ENCODE data around the gene LATS2. TPM values are rescaled to one million over a fixed set of nuclear protein-coding genes. Genes with fewer than 3 reads are reported as not detected.

LATS2 gene
- total RNA-seq, 1 donor from 2014 or later = 22.5 TPM

DNA sequence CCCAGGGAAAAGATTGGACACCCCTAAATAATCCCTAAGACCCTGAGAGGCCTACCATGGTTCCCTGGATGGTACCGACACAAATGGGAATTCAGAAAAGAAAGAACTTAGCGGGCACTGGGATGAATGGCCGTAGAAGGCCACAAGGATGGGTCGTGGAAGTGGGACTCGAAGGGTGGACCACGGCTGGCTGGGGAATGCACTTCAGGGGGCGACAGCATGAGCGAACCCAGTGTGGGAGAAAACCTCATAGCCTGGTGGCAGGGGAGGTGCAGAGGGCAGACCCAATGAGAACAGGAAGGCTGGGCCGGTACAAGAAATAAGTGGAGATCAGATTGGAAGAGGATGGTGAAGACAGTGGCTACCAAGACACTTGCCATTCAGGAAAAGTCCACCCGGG is 28.7 kb downstream of the LATS2 start:
- intact Hi-C loops (cut with DNase I) = no loop called here
- no peak for ATAC-seq (ENCODE audit: poor library complexity)
- DNase-seq = no peak

DNA sequence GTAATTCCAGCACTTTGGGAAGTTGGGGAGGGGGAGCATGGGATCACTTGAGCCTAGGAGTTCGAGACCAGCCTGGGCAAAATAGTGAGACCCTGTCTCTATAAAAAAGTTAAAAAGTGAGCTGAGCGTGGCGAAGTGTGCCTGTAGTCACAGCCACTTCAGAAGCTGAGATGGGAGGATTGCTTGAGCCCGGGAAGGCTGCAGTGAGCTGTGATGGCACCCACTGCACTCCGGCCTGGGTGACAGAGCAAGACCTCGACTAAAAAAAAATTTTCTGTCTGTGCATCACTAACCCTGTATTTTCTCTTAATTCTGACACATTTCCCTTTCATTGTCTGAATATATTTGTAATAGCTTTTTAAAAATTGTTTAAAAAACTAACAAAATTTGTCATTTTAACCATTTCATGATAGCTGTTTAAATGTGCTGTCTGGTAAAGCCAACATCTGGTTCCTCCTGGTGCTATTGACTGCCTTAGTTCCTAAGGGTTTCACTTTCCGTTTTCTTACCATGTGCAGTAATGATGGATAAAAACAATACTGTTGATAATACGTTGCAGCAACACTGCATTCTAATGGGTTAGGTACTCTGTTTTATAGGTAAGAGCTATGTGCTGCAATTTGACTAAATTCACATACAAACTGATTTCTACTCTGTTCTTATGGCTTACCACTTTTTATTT is 29.7 kb downstream of the LATS2 start:
- no peak for ATAC-seq (ENCODE audit: poor library complexity)
- intact Hi-C loops (cut with DNase I) = no loop called here
- DNase-seq = no peak

DNA sequence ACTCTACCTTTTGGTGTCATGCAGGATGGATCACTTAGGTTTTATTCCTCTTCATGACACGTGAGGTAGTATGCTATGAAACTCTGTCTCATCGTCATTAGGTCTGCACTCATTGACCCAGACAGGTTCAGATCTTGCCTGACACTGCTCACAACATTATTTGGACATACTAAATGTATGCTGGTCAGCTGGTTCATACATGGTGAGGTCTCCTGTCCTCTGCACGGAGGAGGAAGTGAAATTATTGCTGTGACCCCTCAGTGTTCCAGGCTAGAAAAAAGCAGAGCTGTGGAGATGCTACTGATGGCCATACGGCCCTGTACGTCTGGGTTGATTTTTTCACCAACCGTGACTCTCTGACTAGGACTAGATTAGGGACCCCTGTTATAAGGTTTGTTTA is 35.8 kb downstream of the LATS2 start:
- no peak for ATAC-seq (ENCODE audit: poor library complexity)

DNA sequence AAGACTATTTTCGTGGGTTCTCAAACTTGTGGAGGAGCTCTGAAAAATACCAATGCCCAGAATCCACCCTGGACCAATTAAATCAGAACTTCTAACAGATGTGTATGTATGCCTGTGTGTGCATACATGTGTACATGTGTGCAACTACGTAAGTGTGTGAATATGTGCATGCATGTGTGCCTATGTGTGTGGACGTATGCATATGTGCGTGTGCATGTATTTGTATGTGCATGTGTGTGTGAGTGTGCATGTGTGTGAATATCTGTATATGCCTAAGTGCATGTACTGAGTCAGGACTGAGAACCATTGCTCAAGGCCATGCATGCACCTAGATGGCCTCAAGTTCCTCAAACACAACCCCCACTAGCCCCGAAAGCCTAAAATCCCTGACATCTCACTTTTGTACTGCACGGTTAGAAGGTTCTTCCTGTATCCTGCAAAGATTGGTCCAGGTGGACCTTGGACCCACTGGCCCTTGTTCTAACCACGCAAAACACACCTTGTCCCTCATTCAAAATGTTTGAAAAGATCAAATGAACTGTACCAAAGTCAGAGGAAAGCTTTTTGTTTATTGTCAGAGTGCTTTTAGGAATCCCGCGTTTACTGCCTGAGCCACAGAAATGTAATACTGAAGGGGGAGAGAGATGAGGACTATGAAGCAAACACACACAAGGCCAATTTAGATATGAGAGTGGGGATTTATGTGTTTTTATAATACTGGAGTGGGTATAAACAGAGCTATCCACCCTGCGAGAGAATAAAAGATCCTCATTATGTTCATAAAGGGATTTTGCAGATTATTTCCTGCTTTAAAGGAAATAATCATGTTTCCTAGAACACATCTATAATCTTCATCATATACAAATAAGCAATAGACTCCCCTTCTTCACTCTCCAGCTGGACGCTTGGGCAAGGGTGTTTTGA is 39.1 kb downstream of the LATS2 start:
- DNase-seq = no peak

More for the DNA sequence above, 35.8 kb downstream of the LATS2 start:
- DNase-seq = no peak
- intact Hi-C loops (cut with DNase I) = no loop called here

DNA sequence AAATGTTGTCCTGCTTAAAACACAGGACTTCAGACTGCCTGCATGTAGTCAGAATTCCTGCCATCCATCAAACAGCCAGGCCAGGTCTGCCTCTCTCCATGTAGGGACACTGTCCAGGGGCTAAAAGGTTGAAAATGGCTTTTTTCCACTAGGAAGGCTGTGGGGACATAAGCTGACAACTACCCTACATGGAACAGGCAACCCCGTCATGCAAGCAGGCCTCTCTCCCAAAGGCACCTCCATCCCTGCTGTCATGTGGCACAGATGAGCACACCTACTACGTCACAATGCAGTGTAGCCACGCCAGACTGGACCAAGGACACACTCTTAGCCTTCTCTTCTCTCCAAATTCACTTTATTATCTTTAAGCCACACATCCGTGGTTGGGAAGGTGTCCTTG is 40.8 kb downstream of the LATS2 start:
- intact Hi-C loops (cut with DNase I) = no loop called here
- ATAC-seq (ENCODE audit: poor library complexity) = peak; percentile 53
- DNase-seq = no peak

More for the DNA sequence above, 39.1 kb downstream of the LATS2 start:
- no peak for ATAC-seq (ENCODE audit: poor library complexity)
- intact Hi-C loops (cut with DNase I) = no loop called here

DNA sequence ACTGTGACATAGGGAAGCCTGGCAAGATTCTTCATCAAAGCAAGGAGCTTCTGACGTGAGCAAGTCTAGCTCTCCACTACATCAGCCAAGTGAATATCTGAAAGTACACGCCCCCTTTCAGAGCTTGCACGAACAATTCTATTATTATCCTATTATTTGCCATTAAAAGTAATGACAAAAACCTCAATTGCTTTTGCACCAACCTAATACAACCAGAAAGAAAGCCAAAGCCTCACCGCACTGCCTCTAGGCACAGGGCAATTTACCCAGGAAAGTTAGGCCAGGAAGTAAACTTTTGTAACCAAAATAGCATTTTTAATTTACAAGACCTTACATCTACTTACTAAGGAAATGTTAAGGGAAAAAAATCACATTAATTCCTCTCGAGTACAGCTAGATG is 41.2 kb downstream of the LATS2 start:
- ATAC-seq (ENCODE audit: poor library complexity) (peak; percentile 21), DNase-seq (no peak)
- intact Hi-C loops (cut with DNase I) = no loop called here

DNA sequence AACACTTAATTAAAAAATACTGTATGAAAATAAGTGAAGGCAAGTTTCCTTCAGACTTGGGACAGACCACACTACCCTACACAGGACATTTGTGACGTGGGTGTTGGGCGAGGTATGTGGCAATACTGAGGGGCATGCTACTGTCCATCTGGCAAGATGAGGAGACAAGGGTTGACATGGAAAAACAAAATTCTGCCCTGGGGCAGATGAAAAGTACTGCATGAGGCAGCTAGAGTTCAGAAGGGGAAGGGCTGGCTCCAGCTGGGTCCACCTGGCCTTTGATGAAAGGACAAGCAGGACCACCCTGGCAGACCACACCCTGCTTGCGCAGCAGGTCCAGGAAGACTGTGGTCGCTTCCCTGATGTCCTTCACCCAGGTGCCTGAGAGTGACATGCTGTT is 43.2 kb downstream of the LATS2 start:
- intact Hi-C loops (cut with DNase I) = loop anchor here (10.0 kb wide), 1 partner anchor 47 kb away; the partner anchor contains the start of gene LATS2
- DNase-seq (no peak), ATAC-seq (ENCODE audit: poor library complexity) (no peak)

DNA sequence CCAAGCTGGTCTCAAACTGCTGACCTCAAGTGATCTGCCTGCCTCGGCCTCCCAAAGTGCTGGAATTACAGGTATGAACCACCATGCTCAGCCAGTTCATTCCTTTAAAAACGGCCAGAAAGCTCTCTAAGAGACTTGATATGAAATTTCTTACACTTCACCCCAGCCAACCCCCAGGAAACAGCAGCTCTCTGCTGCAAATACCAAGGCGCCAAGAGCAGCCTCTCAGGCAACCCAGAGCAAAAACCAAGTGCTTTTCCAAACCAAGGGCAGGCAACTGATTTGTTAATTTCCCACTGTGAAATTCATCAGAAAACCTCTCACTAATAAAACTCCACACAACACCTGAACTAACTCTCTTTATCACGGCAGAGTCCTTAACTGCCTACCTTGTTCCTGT is 44.9 kb downstream of the LATS2 start:
- intact Hi-C loops (cut with DNase I) = loop anchor here (10.0 kb wide), 1 partner anchor 48 kb away; the partner anchor contains the start of gene LATS2
- DNase-seq (no peak), ATAC-seq (ENCODE audit: poor library complexity) (no peak)

DNA sequence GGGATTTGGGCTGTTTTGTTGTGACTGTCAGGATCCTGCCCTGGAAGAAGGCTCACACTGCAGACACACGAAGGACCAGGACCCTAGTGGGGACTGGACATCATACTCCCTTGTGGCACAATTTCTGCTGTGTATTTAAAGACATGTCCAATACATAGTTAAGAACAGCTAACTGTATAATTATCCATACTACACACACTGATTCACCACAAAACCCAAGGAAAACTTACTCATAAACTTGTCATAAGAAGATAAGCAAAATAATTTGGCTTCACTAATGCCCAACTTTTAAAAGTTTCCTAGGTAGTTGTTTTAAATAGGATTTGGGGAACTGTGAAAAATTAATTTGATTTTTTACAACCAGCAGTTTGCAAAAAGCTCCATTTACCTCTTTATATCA is 46.1 kb downstream of the LATS2 start:
- DNase-seq (no peak), ATAC-seq (ENCODE audit: poor library complexity) (no peak)
- intact Hi-C loops (cut with DNase I) = loop anchor here (10.0 kb wide), 1 partner anchor 50 kb away; the partner anchor contains the start of gene LATS2

DNA sequence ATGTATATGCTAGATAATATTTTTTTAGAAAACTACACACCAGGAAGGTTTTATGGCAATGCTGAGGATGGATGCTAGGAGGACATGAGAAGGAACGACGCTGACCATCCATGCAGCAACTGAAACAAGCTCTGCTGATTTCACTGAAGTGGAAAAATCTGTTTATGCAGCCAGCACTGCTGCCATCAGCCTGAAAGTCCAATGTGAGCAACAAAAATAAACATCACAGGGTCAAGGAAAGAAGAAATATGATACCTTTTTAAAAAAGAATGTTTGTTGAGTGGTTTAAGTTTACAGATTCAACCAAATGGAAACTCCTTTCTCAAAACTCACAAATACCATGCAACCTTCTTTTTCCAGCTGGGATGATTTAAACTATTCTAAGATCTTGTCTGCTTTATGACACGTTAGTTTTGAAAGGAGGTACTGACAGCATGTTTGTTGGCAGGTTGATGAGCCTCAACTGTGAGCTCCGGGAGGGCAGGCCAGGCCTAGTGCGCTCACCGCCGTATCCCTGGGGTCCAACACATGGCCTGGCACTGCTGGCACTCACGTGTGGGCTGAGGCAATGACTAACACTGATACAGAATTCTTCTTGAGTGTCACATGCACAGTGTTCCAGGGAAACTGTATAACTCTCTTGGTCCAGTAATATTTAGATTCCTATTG is 46.8 kb downstream of the LATS2 start:
- intact Hi-C loops (cut with DNase I) = loop anchor here (10.0 kb wide), 1 partner anchor 50 kb away; the partner anchor contains the start of gene LATS2
- DNase-seq (peak; percentile 75), ATAC-seq (ENCODE audit: poor library complexity) (peak; percentile 61)

DNA sequence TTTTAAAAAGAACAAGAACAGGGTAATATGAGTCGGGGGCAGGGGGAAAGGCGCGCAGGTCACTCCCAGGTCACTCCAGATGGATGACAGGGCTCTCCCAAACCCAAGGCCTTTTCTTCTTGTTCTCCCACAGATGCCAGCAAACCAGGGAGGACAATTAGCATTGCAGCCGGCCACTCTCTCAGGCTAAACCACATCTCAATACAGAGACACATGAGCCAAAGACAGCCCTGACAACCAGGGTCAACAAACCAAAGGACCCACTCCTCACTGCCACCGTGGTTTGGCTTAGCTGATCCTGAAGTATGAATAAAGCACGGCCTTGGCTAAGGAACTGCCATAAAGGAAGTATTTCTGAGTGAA is 47.3 kb downstream of the LATS2 start:
- no peak for ATAC-seq (ENCODE audit: poor library complexity)
- intact Hi-C loops (cut with DNase I) = loop anchor here (10.0 kb wide), 1 partner anchor 51 kb away; the partner anchor contains the start of gene LATS2
- DNase-seq = no peak

DNA sequence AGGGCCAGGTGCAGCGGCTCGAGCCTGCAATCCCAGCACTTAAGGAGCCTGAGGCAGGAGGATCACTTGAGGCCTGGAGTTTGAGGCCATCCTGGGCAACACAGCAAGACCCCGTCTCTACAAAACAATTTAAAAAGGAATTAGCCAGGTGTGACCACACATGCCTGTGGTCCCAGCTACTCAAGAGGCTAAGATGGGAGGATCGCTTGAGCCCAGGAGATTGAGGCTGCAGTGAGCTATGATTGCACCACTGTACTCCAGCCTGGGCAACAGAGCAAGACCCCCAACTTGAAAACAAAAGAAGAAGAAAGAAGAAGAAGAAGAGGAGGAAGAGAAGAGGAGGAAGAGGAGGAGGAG is 47.7 kb downstream of the LATS2 start:
- ATAC-seq (ENCODE audit: poor library complexity) = no peak
- no peak for DNase-seq
- intact Hi-C loops (cut with DNase I) = loop anchor here (10.0 kb wide), 1 partner anchor 51 kb away; the partner anchor contains the start of gene LATS2

DNA sequence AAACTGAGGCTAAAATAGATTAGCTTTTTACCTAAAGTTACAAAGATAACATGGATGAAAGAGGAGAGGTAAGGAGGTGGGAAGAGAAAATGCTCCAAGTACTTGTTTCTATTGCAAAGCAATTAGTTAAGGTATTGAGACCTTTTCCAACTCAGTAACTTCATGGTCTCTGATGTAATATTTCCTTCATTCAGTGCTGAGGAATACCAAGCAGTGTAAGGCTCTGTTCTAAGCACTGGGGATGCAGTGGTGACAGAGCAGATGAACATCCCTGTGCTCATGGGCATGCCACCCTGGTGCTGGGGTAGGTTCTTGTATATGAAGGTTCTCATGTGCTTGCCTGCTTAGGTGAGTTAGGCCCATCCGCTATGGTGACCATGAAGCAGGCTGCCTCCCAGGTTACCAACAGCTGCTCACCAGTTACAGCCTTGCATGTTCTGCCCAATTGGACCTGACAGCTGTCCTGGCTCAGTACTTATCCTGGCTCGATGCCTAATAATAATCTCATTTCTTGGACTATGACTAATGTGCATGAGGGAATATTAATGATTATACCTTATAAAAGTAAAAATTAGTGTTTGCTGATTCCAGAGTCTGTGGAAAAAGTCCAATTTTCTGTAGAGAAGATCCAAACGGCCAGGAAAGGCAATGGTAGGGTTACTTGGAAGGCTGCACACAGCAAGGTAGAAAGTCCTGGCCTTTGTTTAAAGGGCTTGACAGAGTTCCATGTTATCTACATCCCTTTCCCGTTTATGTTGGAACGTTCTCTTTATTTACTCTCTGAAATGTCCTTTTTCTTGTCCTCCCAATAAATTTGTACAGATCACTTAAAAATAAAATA is 48.3 kb downstream of the LATS2 start:
- ATAC-seq (ENCODE audit: poor library complexity) (peak; percentile 59), DNase-seq (no peak)
- intact Hi-C loops (cut with DNase I) = loop anchor here (10.0 kb wide), 1 partner anchor 52 kb away; the partner anchor contains the start of gene LATS2

DNA sequence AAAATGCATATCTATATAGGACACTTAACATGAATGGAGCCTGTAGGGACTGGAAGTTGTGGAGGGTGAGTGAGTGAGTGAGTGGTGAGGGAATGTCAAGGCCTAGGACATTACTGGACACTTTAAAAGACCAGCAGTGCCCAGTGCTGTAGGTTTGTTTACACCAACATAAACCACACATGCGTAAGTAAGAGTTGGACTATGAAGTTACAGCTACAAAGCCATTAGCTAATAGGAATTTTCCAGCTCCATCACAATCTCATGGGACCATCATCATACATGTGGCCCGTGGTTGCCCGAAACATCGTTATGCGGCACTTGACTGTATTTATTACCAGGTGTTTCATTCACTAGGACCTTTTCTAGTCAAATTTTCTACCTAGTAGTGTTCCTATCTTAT is 49.2 kb downstream of the LATS2 start:
- DNase-seq (no peak), ATAC-seq (ENCODE audit: poor library complexity) (no peak)
- intact Hi-C loops (cut with DNase I) = loop anchor here (10.0 kb wide), 1 partner anchor 53 kb away; the partner anchor contains the start of gene LATS2

DNA sequence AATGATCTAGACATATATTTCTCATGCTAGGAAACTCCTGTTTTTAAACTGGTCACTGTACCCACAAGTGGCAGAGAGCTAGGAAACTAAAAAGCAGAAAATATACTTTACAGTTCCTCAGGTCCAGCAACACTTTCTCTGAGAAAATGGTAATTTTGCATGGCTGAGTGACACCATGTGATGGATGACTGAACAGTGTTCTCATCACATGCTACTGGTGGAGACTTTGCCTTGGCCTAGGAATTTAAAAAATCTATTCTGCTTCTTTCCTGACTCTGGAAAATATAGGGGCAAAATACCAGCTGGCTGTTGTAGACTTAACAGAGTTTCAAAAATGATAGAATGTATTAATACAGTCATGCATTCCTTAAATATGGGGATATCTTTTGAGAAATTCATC is 50.0 kb downstream of the LATS2 start:
- ATAC-seq (ENCODE audit: poor library complexity) = no peak
- intact Hi-C loops (cut with DNase I) = loop anchor here (10.0 kb wide), 1 partner anchor 53 kb away; the partner anchor contains the start of gene LATS2
- DNase-seq = no peak

DNA sequence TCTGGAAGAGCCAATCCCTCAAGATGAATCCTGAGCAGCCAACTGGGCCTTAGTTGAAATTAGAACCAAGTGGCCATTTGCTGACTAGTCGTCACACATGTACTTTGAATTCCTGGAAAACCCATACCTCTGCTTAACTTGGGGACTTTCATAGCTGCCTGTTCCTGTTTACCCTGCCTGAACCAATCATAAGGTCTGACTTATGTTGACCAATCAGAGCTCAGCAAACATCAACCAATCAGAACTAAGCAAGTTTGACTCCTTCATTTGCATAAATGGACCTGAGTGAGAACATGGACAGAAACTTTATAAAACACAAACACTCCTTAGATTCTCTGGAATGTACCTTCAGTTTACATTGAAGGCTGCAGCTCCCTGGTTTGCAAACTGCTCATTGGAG is 50.8 kb downstream of the LATS2 start:
- no peak for DNase-seq
- intact Hi-C loops (cut with DNase I) = loop anchor here (10.0 kb wide), 1 partner anchor 54 kb away; the partner anchor contains the start of gene LATS2
- ATAC-seq (ENCODE audit: poor library complexity) = no peak

DNA sequence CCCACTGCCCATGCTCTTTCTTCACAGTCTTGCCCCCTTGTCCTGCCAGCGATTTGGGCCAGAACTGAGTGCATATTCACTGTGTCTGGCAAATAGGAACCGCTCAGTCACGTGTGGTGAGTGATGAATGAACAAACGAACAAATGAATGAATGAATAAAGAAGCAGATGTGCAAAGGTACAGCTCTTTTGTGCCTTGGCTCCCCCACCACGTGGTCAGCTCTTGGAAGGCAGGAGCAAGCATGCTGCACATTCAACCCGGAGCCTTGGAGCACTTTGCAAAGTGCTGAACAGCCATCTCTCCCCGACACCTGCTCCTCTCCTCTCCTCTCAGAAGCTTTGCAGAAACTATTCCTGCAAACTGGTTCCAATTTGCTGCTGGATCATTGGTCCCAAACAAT is 52.4 kb downstream of the LATS2 start:
- DNase-seq (no peak), ATAC-seq (ENCODE audit: poor library complexity) (no peak)
- intact Hi-C loops (cut with DNase I) = no loop called here

DNA sequence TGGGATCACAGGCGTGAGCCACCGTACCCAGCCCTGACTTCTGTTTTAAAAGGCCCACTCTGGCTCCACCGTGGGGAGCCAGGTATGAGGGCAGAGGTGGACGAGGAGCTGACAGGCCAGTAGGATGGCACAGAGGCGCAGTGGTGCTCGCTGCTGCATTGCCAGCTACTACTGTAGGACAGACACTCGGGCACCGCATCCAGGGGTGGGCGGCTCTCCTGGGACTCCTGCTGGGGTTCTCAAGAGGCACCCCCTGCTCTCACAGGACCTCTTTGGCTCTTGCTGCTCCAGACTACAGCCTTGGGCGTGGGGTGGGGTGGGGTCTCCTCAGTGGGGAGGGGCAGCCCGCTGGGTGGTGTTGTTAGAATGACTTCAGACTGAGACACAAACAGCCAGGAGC is 53.4 kb downstream of the LATS2 start:
- DNase-seq = no peak
- intact Hi-C loops (cut with DNase I) = no loop called here
- no peak for ATAC-seq (ENCODE audit: poor library complexity)

Measured in Right ventricle myocardium superior (tissue), 1 donor.